HepG2 (cell line): ENCODE measurements around the gene KIAA0232. TPM values are rescaled to one million over a fixed set of nuclear protein-coding genes. Genes with fewer than 3 reads are reported as not detected.

ENCODE experiments used
- ATAC-seq: fragments of 200-7000 bp; cut with Tn5 transposase; 3 replicates; pipeline ENCODE4 v1.9.1; 2020; ENCODE audit warnings: mild to moderate bottlenecking, moderate library complexity
- BruUV-seq: library from RNA; stranded (reverse); fragments of 400-500 nt; replicated peaks from 2 replicates; lab custom pipeline; 2021; lab: Mats Ljungman, UMichigan
- CTCF ChIA-PET: fragments of 300-600 bp; formaldehyde crosslinking; extraction: SDS; loops from one replicate; lab custom pipeline; 2021; ENCODE audit warnings: low total read pairs, inconsistent platforms, low intra/inter-chr PET ratio; lab: Yijun Ruan, JAX
- POLR2A ChIA-PET: fragments of 350-600 bp; sonication (Branson Sonifier 250); formaldehyde crosslinking; loops from one replicate; lab custom pipeline; 2020; ENCODE audit warnings: antibody characterized with exemption, inconsistent platforms; lab: Yijun Ruan, JAX
- DNase-seq: peaks from one replicate; pipeline ENCODE4 v3.0.0-alpha.2; 2015; ENCODE audit warnings: low spot score
- FAIRE-seq: peaks from 3 replicates; lab custom pipeline; 2011; peaks lifted over from hg19 to GRCh38; lab: Jason Lieb, UNC
- H2AFZ ChIP-seq: one replicate; pipeline ENCODE4 v1.6.1; 2011; ENCODE audit warnings: low read length, inconsistent platforms
- H3K27ac ChIP-seq: fragments of 300-600 bp; 3 replicates; pipeline ENCODE4 v1.8.0; 2011; ENCODE audit warnings: mixed run types, mild to moderate bottlenecking, mixed read lengths, low read length, inconsistent platforms; ENCODE audit not compliant: insufficient read depth; ENCODE audit errors: extremely low read length
- H3K27me3 ChIP-seq, 2 experiments: fragments of 200-600 bp in 1 of 2; 2 replicates in 1 of 2; 3 replicates in 1 of 2; pipeline versions ENCODE4 v1.6.0 to v1.8.0; 2011; ENCODE audit warnings: low read length in 2 of 2, mild to moderate bottlenecking in 2 of 2, moderate library complexity in 2 of 2, inconsistent platforms in 1 of 2; ENCODE audit not compliant: insufficient read depth in 2 of 2, control insufficient read depth in 1 of 2
- H3K36me3 ChIP-seq, 2 experiments: fragments of 200-600 bp in 1 of 2; replicated peaks in 1 of 2; 2 replicates in 1 of 2; 3 replicates in 1 of 2; pipeline versions ENCODE4 v1.5.1 to v1.8.0; 2011; ENCODE audit warnings: low read length in 2 of 2, inconsistent platforms in 1 of 2; ENCODE audit not compliant: insufficient read depth in 2 of 2, control insufficient read depth in 1 of 2
- H3K4me1 ChIP-seq: 2 replicates; pipeline ENCODE4 v1.5.1; 2012; ENCODE audit warnings: low read length, inconsistent platforms; ENCODE audit not compliant: insufficient read depth
- H3K4me2 ChIP-seq: 2 replicates; pipeline ENCODE4 v1.6.0; 2011; ENCODE audit warnings: low read depth, low read length, inconsistent platforms
- H3K4me3 ChIP-seq, 3 experiments: fragments of 200-600 bp in 1 of 3; sonication (generic), shearing (Covaris generic) in 1 of 3; replicated peaks in 1 of 3; 2 replicates each; pipeline ENCODE4 v1.5.1; 2011 to 2016; ENCODE audit warnings: low read length in 3 of 3, inconsistent platforms in 2 of 3, low read depth in 2 of 3, mild to moderate bottlenecking in 2 of 3, control low read depth in 1 of 3, mixed read lengths in 1 of 3; ENCODE audit not compliant: insufficient read depth in 1 of 3
- H3K79me2 ChIP-seq: one replicate; pipeline ENCODE4 v1.6.1; 2011; ENCODE audit warnings: low read length, inconsistent platforms; ENCODE audit not compliant: insufficient read depth
- H3K9ac ChIP-seq: 2 replicates; pipeline ENCODE4 v1.6.0; 2011; ENCODE audit warnings: mild to moderate bottlenecking, low read depth, low read length, inconsistent platforms; ENCODE audit not compliant: insufficient read depth
- H3K9me3 ChIP-seq: 2 replicates; pipeline ENCODE4 v1.5.1; 2012; ENCODE audit warnings: mild to moderate bottlenecking, low read length
- H4K20me1 ChIP-seq: 2 replicates; pipeline ENCODE4 v1.6.0; 2011; ENCODE audit warnings: inconsistent platforms, mild to moderate bottlenecking, low read length, moderate library complexity; ENCODE audit not compliant: insufficient read depth
- ADNP ChIP-seq: sonication (generic); formaldehyde crosslinking; IDR thresholded peaks from 2 replicates; pipeline ENCODE4 v1.4.0; 2020; ENCODE audit warnings: missing genetic modification reagents
- AGO2 ChIP-seq: fragments of 200-400 bp; formaldehyde crosslinking; optimal IDR thresholded peaks from 2 replicates; pipeline ENCODE3; 2017; ENCODE audit warnings: mild to moderate bottlenecking, low read depth, low read length, moderate library complexity
- ATF5 ChIP-seq: sonication (generic); formaldehyde crosslinking; IDR thresholded peaks from 2 replicates; pipeline ENCODE4 v1.4.0; 2020; ENCODE audit warnings: mild to moderate bottlenecking, low read depth, missing genetic modification reagents
- NFKB2 ChIP-seq: sonication (generic); formaldehyde crosslinking; IDR thresholded peaks from 2 replicates; pipeline ENCODE4 v1.4.0; 2020; ENCODE audit warnings: missing genetic modification reagents, borderline replicate concordance
- PLRG1 ChIP-seq: fragments of 450-650 bp; conservative IDR thresholded peaks from 2 replicates; pipeline ENCODE4 v1.6.1; 2016
- PTBP1 ChIP-seq: fragments of 200-400 bp; formaldehyde crosslinking; IDR thresholded peaks from 2 replicates; pipeline ENCODE4 v1.6.1; 2018; ENCODE audit warnings: low read length, low read depth; ENCODE audit not compliant: poor library complexity, severe bottlenecking
- RCOR2 ChIP-seq: IDR thresholded peaks from 2 replicates; pipeline ENCODE4 v1.6.1; 2016; ENCODE audit warnings: missing biosample characterization, missing genetic modification reagents
- TBX2 ChIP-seq: sonication (generic); formaldehyde crosslinking; IDR thresholded peaks from 2 replicates; pipeline ENCODE4 v1.5.0; 2020; ENCODE audit warnings: missing genetic modification reagents, mild to moderate bottlenecking, borderline replicate concordance
- TP53 ChIP-seq: sonication (generic); formaldehyde crosslinking; conservative IDR thresholded peaks from 2 replicates; pipeline ENCODE4 v1.4.0; 2020; ENCODE audit warnings: missing genetic modification reagents
- ZNF343 ChIP-seq: sonication (generic); formaldehyde crosslinking; IDR thresholded peaks from 2 replicates; pipeline ENCODE4 v1.4.0; 2020; ENCODE audit warnings: mild to moderate bottlenecking, missing genetic modification reagents
- ZNF512B ChIP-seq: sonication (generic); formaldehyde crosslinking; IDR thresholded peaks from 2 replicates; pipeline ENCODE4 v1.5.1; 2020; ENCODE audit warnings: missing genetic modification reagents, mild to moderate bottlenecking, borderline replicate concordance
- ZNF564 ChIP-seq: sonication (generic); formaldehyde crosslinking; IDR thresholded peaks from 2 replicates; pipeline ENCODE4 v1.8.1; 2023; ENCODE audit warnings: mild to moderate bottlenecking, missing genetic modification reagents
- ZNF629 ChIP-seq: sonication (generic); formaldehyde crosslinking; conservative IDR thresholded peaks from 2 replicates; pipeline ENCODE4 v1.5.0; 2020; ENCODE audit warnings: missing genetic modification reagents
- WGBS: methylation state at CpG from one replicate; pipeline ENCODE4 v1.1.6; 2017; ENCODE audit warnings: low lambda C conversion rate; 5-methylcytosine and 5-hydroxymethylcytosine counted together
- in situ Hi-C: cut with HindIII; loops from 2 replicates; pipeline ENCODE4 v1.10.0; 2017; ENCODE audit warnings: low pct_unique_long_range_greater_than_20kb; ENCODE audit not compliant: extremely low pct_ligation_motif_present
- intact Hi-C: fragments of 100-400 bp; cut with micrococcal nuclease; formaldehyde crosslinking; loops from one replicate; pipeline ENCODE4 v1.10.0; 2022; ENCODE audit not compliant: unreplicated experiment
- polyA plus RNA-seq, 8 experiments: library from polyadenylated mRNA; depleted of rRNA in 3 of 8; stranded (reverse) in 7 of 8; unstranded in 1 of 8; fragments of >200 nt; fragmentation: Illumina TruSeq in 4 of 8; extraction: Trizol in 4 of 8; gene quantifications; 2 replicates each; pipeline versions ENCODE4 v1.2.1 to v1.2.3, GENCODE V29; 2011 to 2016; ENCODE audit warnings: low read depth in 4 of 8, missing spikeins in 1 of 8, mixed read lengths in 1 of 8; ENCODE audit not compliant: insufficient read depth in 1 of 8
- total RNA-seq, 5 experiments: library from RNA; depleted of rRNA; stranded (reverse); fragments of >200 nt; fragmentation: Illumina TruSeq; extraction: Trizol; gene quantifications; 2 replicates each; pipeline ENCODE4 v1.2.3, GENCODE V29; 2016; ENCODE audit warnings: low read depth in 1 of 5

The KIAA0232 gene
- total and polyA plus RNA-seq, 2 of the 13 experiments (the other 11 are each of a cell fraction or from before 2014, with no cell fraction given), result 7.8 to 17.1 TPM

- no TSS peak for BruUV-seq
- POLR2A ChIA-PET, result interaction anchor here (1.1 kb wide), 1 partner anchor 14 kb away, joined by 4 read pairs; no protein-coding TSS in a partner anchor
- H4K20me1 ChIP-seq, result peaks cover 54% of the 10 kb centered on the region; the same call in 1 of the 2 replicates
- ATAC-seq (no peak), FAIRE-seq (no peak), DNase-seq (no peak)
- 98% methylated on average over 14 of the region's 18 CpGs for WGBS
- CTCF ChIA-PET, result no interaction called here
- no peak overlapping the region for H2AFZ ChIP-seq
- H3K9ac ChIP-seq, result no peak overlapping the region
- peaks cover 74% of the 10 kb centered on the region for H3K79me2 ChIP-seq
- no peaks in the 10 kb centered on the region; a peak in 1 of 5 replicates for H3K27me3 ChIP-seq
- no peak overlapping the region for H3K27ac ChIP-seq
- H3K4me3 ChIP-seq, result no peak overlapping the region
- H3K36me3 ChIP-seq, result 0 out of 5 replicates have a peak, but pooled peaks cover 0 to 2% of the 10 kb centered on the region in 2 experiments
- in situ Hi-C loops, result no loop called here
- H3K9me3 ChIP-seq, result no peaks in the 10 kb centered on the region
- TF ChIP-seq AGO2 (peak; percentile 3), ZNF629 (peak; percentile 69), TP53 (CRISPR knock-in tag) (no peak), ADNP (CRISPR knock-in tag) (no peak)
- intact Hi-C loops, result no loop called here
- H3K4me1 ChIP-seq, result peaks cover 80% of the 10 kb centered on the region
- no peak overlapping the region for H3K4me2 ChIP-seq
Measured at GRCh38 chr4:6915041-6916005, 132.8 kb downstream of the KIAA0232 start.

GRCh38 chr4:6916069-6916586 lies 133.6 kb downstream of the KIAA0232 start:
- BruUV-seq, result no TSS peak
- DNase-seq, result no peak
- H3K9me3 ChIP-seq, result no peaks in the 10 kb centered on the region
- H3K79me2 ChIP-seq, result peaks cover 69% of the 10 kb centered on the region
- H2AFZ ChIP-seq, result no peak overlapping the region
- peak overlapping the region; percentile 75 for H3K27ac ChIP-seq
- peaks cover 53% of the 10 kb centered on the region; the same call in 1 of the 2 replicates for H4K20me1 ChIP-seq
- H3K27me3 ChIP-seq, result no peaks in the 10 kb centered on the region
- in situ Hi-C loops, result no loop called here
- H3K9ac ChIP-seq, result no peak overlapping the region
- peaks cover 81% of the 10 kb centered on the region for H3K4me1 ChIP-seq
- ChIA-PET CTCF (no interaction called here), POLR2A (interaction anchor here (1.1 to 2.1 kb wide), 4 partner anchors 14 to 71 kb away, joined by 4 to 8 read pairs (median 6); no protein-coding TSS in a partner anchor)
- 0 out of 2 replicates have a peak overlapping the region, but pooled peaks have one; percentile 80 for H3K4me2 ChIP-seq
- H3K4me3 ChIP-seq, result no peak overlapping the region
- ATAC-seq, result no peak
- no peak for TF ChIP-seq TBX2 (CRISPR knock-in tag)
- TF ChIP-seq NFKB2, result no peak
- TF ChIP-seq RCOR2, result no peak
- TF ChIP-seq ZNF512B, result no peak
- TF ChIP-seq PLRG1, result no peak
- no peak for TF ChIP-seq ZNF564 (CRISPR knock-in tag)
- TF ChIP-seq PTBP1, result no peak
- no peak for TF ChIP-seq ATF5 (CRISPR knock-in tag)
- no peak for TF ChIP-seq ZNF343 (CRISPR knock-in tag)
- H3K36me3 ChIP-seq, result 0 out of 5 replicates have a peak, but pooled peaks cover 0 to 2% of the 10 kb centered on the region in 2 experiments
- 95% methylated on average over 9 of the region's 12 CpGs for WGBS
- no peak for FAIRE-seq
- intact Hi-C loops, result no loop called here
